Activated CD4-positive, alpha-beta T cell treated with anti-CD3 and anti-CD28 coated beads, Interleukin-2, amount 50 U/mL, for 16 hours (primary cell): ENCODE data around the gene PLD5.
A peak's percentile ranks its signal among the peaks of the same experiment; 100 is the strongest.
"Not testable (repeated sequence)": the region's sequence is repeated elsewhere in the genome, so short reads cannot be mapped to it uniquely, and the experiment has no call there.

Experiments used
- DNase-seq: peaks from one replicate; pipeline ENCODE4 v3.0.0-alpha.2; 2020

PLD5 gene

GRCh38 chr1:242477944-242478343 is 46.6 kb downstream of the PLD5 start:
- no peak for DNase-seq

- no peak for DNase-seq
These were observed 53.7 kb downstream of the PLD5 start for GRCh38 chr1:242470774-242471173.

GRCh38 chr1:242468784-242469183 is 55.7 kb downstream of the PLD5 start:
- no peak for DNase-seq

GRCh38 chr1:242467556-242468145 is 56.8 kb downstream of the PLD5 start:
- DNase-seq = peak; percentile 6

- no peak for DNase-seq
These were observed 61.6 kb downstream of the PLD5 start for GRCh38 chr1:242462867-242463266.

GRCh38 chr1:242459740-242460139 is 64.8 kb downstream of the PLD5 start:
- not testable (repeated sequence) for DNase-seq

- DNase-seq = no peak
These were observed 67.7 kb downstream of the PLD5 start for GRCh38 chr1:242456726-242457269.

- DNase-seq = no peak
These were observed 69.5 kb downstream of the PLD5 start for GRCh38 chr1:242455052-242455361.

- DNase-seq = peak; percentile 5
These were observed 70.0 kb downstream of the PLD5 start for GRCh38 chr1:242454262-242455051.

GRCh38 chr1:242452573-242452972 is 71.9 kb downstream of the PLD5 start:
- no peak for DNase-seq

- DNase-seq = no peak
These were observed 74.8 kb downstream of the PLD5 start for GRCh38 chr1:242449661-242450060.

- DNase-seq = no peak
These were observed 75.4 kb downstream of the PLD5 start for GRCh38 chr1:242448910-242449645.

GRCh38 chr1:242447689-242448088 is 76.8 kb downstream of the PLD5 start:
- no peak for DNase-seq

GRCh38 chr1:242440757-242441156 is 83.7 kb downstream of the PLD5 start:
- DNase-seq = no peak

GRCh38 chr1:242435200-242435599 is 89.3 kb downstream of the PLD5 start:
- DNase-seq = no peak

- no peak for DNase-seq
These were observed 91.9 kb downstream of the PLD5 start for GRCh38 chr1:242432491-242433095.

GRCh38 chr1:242431786-242432185 is 92.7 kb downstream of the PLD5 start:
- DNase-seq = no peak

GRCh38 chr1:242430956-242431355 is 93.5 kb downstream of the PLD5 start:
- no peak for DNase-seq

GRCh38 chr1:242428399-242429190 is 95.9 kb downstream of the PLD5 start:
- DNase-seq = no peak

- DNase-seq = no peak
These were observed 97.0 kb downstream of the PLD5 start for GRCh38 chr1:242427519-242427918.

- no peak for DNase-seq
These were observed 98.1 kb downstream of the PLD5 start for GRCh38 chr1:242426271-242426905.

- DNase-seq = peak; percentile 22
These were observed 99.3 kb downstream of the PLD5 start for GRCh38 chr1:242425232-242425631.
